ENCODE measurements around the gene MPV17L2. TPM values are rescaled to one million over a fixed set of nuclear protein-coding genes. Genes with fewer than 3 reads are reported as not detected.

The MPV17L2 gene
- total RNA-seq, 1 donor from 2014 or later, result 12.5 TPM

DNA sequence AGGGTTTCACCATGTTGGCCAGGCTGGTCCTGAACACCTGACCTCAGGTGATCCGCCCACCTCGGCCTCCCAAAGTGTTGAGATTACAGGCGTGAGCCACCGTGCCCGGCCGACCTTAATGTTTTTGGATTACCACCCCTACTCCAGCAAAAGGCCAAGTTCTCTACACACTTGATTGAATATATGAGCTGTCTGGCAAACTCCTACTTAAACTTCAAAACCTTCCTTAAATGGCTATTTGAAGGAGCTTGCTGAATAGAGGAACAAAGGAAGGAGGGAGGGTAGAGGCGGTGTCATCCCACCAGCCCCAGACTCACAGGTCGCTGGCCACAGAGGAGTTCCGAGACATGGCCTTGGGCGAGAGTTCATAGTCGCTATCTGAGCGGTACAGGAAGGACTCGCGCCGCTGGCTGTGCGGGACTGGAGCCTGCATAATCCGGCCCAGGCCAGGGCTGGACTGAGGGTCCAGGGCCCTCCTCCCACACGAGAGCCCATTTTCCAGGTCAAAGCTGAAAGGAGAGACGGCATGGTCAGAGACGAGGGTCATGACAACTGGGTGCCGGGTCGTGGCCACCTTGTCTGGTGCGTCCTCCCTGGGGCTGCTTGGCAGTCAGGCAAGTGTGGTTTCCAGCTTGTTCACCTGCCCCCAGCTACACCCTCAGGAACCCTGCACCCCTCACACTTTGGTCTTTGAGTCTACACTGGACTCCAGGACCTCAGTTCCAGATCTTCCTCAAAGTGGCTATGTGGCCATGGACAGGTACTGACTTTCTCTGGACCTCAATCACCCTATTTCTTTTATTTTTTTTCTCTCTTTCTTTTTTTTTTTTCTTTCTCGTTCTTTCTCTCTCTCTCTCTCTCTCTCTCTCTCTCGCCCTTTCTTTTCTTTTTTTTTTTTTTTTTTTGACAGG, 29.1 kb downstream of the MPV17L2 start:
- H3K27ac ChIP-seq (replicated peaks), result no peak overlapping the region
- H3K9me3 ChIP-seq (replicated peaks), result no peaks in the 10 kb centered on the region
- TF ChIP-seq CTCF (IDR thresholded peaks at IDR 0.05; ENCODE audit: borderline replicate concordance), result no peak
- H3K4me3 ChIP-seq, result no peak overlapping the region
- no peak for DNase-seq
- intact Hi-C loops (cut with micrococcal nuclease), result no loop called here
- peaks cover 30% of the 10 kb centered on the region for H3K4me1 ChIP-seq
- H3K27me3 ChIP-seq (ENCODE audit: low read depth), result peaks cover 49% of the 10 kb centered on the region
- H3K36me3 ChIP-seq, result no peaks in the 10 kb centered on the region

DNA sequence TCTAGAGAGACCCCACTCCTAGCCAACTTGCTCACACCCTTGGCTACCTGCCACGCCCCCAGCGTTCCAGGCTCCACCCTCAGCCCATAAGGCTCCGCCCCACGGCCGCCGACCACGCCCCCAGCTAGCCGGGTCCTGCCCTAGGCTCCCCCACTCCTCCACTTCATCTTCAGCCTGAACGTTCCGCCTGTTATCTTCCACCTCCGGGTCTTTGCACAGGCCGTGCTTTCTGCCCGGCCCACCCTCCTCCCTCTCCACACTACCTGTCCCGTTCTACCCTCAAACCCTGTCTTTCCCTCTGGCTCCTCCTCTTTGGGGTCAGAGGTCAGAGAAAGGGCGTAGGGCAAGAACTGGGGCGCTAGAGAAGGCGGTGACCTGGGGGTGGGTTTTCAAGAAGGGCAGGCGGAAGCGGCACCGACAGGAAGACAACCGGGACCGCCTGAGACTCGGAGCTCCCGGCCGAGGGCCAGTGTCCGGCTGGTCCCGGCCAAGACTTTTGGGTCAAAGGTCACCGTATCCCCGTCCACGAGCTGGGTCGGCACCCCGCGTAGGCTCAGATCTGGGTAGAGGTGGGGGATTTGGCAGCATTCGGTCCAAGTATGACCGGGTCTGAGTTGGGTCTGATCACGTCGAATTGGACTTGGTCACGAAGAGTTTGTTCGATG, 31.0 kb downstream of the MPV17L2 start:
- no peak for TF ChIP-seq CTCF (IDR thresholded peaks at IDR 0.05; ENCODE audit: borderline replicate concordance)
- Histone ChIP-seq H3K27ac (replicated peaks) (peak overlapping the region; percentile 77), H3K36me3 (no peaks in the 10 kb centered on the region), H3K27me3 (ENCODE audit: low read depth) (peaks cover 68% of the 10 kb centered on the region), H3K9me3 (replicated peaks) (no peaks in the 10 kb centered on the region), H3K4me1 (peaks cover 46% of the 10 kb centered on the region), H3K4me3 (peak overlapping the region; percentile 69)
- peak; percentile 45 for DNase-seq
- intact Hi-C loops (cut with micrococcal nuclease), result no loop called here

GRCh38 chr19:18224525-18225354, 31.7 kb downstream of the MPV17L2 start:
- DNase-seq, result peak; percentile 99

DNA sequence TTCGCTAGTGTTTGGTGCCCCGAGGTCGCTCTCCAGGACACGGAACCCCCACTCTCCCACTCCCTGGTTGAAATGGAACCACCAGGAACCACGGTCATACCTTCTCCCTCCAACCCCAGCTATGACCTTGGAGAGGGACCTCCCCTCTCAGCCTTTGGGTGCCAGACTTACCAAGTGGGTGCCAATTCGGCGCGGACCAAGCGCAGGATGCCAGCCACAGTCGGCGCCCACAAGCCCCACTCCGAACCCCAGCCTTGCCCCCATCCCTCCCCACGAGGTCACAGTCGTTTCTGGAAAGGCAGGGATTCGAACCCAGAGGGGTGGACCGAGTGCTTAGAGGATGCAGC, 32.3 kb downstream of the MPV17L2 start:
- H3K27me3 ChIP-seq (ENCODE audit: low read depth), result peaks cover 76% of the 10 kb centered on the region
- no peaks in the 10 kb centered on the region for H3K9me3 ChIP-seq (replicated peaks)
- no peak for DNase-seq
- intact Hi-C loops (cut with micrococcal nuclease), result no loop called here
- peak overlapping the region; percentile 69 for H3K4me3 ChIP-seq
- no peak for TF ChIP-seq CTCF (IDR thresholded peaks at IDR 0.05; ENCODE audit: borderline replicate concordance)
- H3K4me1 ChIP-seq, result peaks cover 46% of the 10 kb centered on the region
- peak overlapping the region; percentile 81 for H3K27ac ChIP-seq (replicated peaks)
- H3K36me3 ChIP-seq, result no peaks in the 10 kb centered on the region

More at GRCh38 chr19:18224525-18225354, 31.7 kb downstream of the MPV17L2 start:
- peaks cover 75% of the 10 kb centered on the region for H3K27me3 ChIP-seq (ENCODE audit: low read depth)
- intact Hi-C loops (cut with micrococcal nuclease), result no loop called here
- peaks cover 46% of the 10 kb centered on the region for H3K4me1 ChIP-seq
- H3K27ac ChIP-seq (replicated peaks), result peak overlapping the region; percentile 81
- no peaks in the 10 kb centered on the region for H3K36me3 ChIP-seq
- no peak for TF ChIP-seq CTCF (IDR thresholded peaks at IDR 0.05; ENCODE audit: borderline replicate concordance)
- no peaks in the 10 kb centered on the region for H3K9me3 ChIP-seq (replicated peaks)
- H3K4me3 ChIP-seq, result peak overlapping the region; percentile 69

Measured in left ventricle myocardium inferior (tissue), 1 donor.